ENCODE data around the gene TRAK2.

Gene TRAK2

DNA sequence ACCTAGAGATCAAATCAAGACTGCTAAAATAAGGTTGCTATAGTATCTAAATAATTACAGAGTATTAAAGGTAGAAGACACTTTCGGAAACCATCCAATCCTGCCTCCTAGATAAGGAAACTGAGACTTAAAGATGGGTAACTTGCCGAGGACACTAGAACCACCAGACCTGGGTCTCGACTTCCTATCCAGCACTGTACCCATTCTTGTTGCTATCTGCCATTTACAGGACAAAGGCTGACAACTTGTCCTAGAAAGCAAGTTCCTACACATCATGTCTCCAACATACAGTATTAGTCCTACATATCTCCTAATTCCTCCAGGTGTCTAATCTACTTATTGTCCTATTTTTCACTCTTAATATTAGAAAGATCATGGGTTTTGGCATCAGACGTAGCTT, 37.7 kb downstream of the TRAK2 start:
- ChIA-PET POLR2A (no interaction called here), CTCF (interaction anchor here (1.1 kb wide), 1 partner anchor 9 kb away, joined by 4 read pairs; no protein-coding TSS in a partner anchor)
- no peak for TF ChIP-seq LEF1 (IDR thresholded peaks at IDR 0.05; ENCODE audit: borderline replicate concordance)
- TF ChIP-seq FOXK2 (IDR thresholded peaks at IDR 0.05), result no peak
- no peak for TF ChIP-seq CTBP1 (IDR thresholded peaks at IDR 0.05; ENCODE audit: borderline replicate concordance)
- no peak for TF ChIP-seq ELF4 (IDR thresholded peaks at IDR 0.05)
- TF ChIP-seq SUZ12 (IDR thresholded peaks at IDR 0.05), result no peak
- no peak for TF ChIP-seq SP1 (IDR thresholded peaks at IDR 0.05)
- TF ChIP-seq BHLHE40 (IDR thresholded peaks at IDR 0.05; ENCODE audit: borderline replicate concordance), result no peak
- no peak for TF ChIP-seq NFRKB (IDR thresholded peaks at IDR 0.05)
- TF ChIP-seq HDGF (IDR thresholded peaks at IDR 0.05; ENCODE audit: borderline replicate concordance), result no peak
- TF ChIP-seq ARNT (IDR thresholded peaks at IDR 0.05), result no peak
- no peak for TF ChIP-seq TARDBP (IDR thresholded peaks at IDR 0.05)
- no peak for TF ChIP-seq FOXA1 (IDR thresholded peaks at IDR 0.05)
- DNase-seq (ENCODE audit: extremely low spot score), result no peak

DNA sequence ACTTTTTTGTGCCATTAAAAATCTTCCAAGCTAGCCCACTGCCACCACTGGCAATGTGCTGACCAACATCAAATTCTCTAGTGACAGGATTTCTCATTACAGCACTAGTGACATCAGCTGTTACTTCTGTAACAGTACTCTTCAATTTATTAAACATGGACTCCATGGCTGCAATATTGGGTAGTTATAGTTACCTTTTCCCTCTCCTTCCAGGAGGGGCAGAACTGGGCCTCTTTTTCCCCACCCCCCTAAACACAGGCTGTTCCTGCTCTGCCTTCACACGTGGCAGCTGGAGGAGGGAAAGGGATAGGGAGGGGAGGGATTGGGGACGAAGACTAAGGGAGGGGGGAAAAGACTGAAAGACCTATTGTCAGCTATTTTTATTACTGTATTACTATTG, 38.1 kb downstream of the TRAK2 start:
- CTCF ChIA-PET, result interaction anchor here (1.1 kb wide), 1 partner anchor 9 kb away, joined by 4 read pairs; no protein-coding TSS in a partner anchor
- TF ChIP-seq TARDBP (IDR thresholded peaks at IDR 0.05) (no peak), ZNF384 (IDR thresholded peaks at IDR 0.05) (no peak), HDGF (IDR thresholded peaks at IDR 0.05; ENCODE audit: borderline replicate concordance) (no peak), ARNT (IDR thresholded peaks at IDR 0.05) (no peak), NFRKB (IDR thresholded peaks at IDR 0.05) (no peak), L3MBTL2 (conservative IDR thresholded peaks at IDR 0.05) (no peak; the same call in 1 of the 2 replicates), FOXA1 (IDR thresholded peaks at IDR 0.05) (no peak), SP1 (IDR thresholded peaks at IDR 0.05) (no peak), CTBP1 (IDR thresholded peaks at IDR 0.05; ENCODE audit: borderline replicate concordance) (no peak), FOXM1 (IDR thresholded peaks at IDR 0.05; ENCODE audit: borderline replicate concordance) (no peak), LEF1 (IDR thresholded peaks at IDR 0.05; ENCODE audit: borderline replicate concordance) (no peak)
- TF ChIP-seq, protein P1, sequence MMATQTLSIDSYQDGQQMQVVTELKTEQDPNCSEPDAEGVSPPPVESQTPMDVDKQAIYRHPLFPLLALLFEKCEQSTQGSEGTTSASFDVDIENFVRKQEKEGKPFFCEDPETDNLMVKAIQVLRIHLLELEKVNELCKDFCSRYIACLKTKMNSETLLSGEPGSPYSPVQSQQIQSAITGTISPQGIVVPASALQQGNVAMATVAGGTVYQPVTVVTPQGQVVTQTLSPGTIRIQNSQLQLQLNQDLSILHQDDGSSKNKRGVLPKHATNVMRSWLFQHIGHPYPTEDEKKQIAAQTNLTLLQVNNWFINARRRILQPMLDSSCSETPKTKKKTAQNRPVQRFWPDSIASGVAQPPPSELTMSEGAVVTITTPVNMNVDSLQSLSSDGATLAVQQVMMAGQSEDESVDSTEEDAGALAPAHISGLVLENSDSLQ (IDR thresholded peaks at IDR 0.05), result no peak
- no peak for DNase-seq (ENCODE audit: extremely low spot score)
- POLR2A ChIA-PET, result no interaction called here

DNA sequence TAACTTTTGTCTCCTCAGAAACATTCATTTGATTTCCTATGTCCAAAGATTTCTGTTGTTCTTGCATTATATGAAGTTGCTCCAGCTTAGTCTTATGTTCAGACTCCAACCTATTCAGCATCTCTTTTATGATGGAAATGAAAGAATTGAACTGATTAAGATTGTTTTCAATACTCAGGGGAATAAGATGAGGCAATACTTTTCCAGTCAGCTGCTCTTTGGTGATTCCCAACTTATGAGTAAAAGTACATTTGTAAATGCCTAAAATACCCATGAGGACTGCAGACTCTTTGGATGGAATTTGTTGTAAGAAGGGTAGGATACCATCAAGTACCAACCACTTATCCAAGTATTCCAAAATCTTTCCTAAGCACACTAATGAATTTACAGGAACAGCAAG, 39.8 kb downstream of the TRAK2 start:
- ChIA-PET CTCF (no interaction called here), POLR2A (no interaction called here)
- TF ChIP-seq, protein P1 (IDR thresholded peaks at IDR 0.05), result no peak
- no peak for TF ChIP-seq ZNF384 (IDR thresholded peaks at IDR 0.05)
- TF ChIP-seq HDGF (IDR thresholded peaks at IDR 0.05; ENCODE audit: borderline replicate concordance), result no peak
- no peak for TF ChIP-seq CTBP1 (IDR thresholded peaks at IDR 0.05; ENCODE audit: borderline replicate concordance)
- TF ChIP-seq TARDBP (IDR thresholded peaks at IDR 0.05), result no peak
- TF ChIP-seq ARNT (IDR thresholded peaks at IDR 0.05), result no peak
- TF ChIP-seq ELF4 (IDR thresholded peaks at IDR 0.05), result no peak
- no peak for TF ChIP-seq FOXK2 (IDR thresholded peaks at IDR 0.05)
- no peak for TF ChIP-seq NFRKB (IDR thresholded peaks at IDR 0.05)
- TF ChIP-seq BHLHE40 (IDR thresholded peaks at IDR 0.05; ENCODE audit: borderline replicate concordance), result no peak
- TF ChIP-seq FOXA1 (IDR thresholded peaks at IDR 0.05), result no peak

DNA sequence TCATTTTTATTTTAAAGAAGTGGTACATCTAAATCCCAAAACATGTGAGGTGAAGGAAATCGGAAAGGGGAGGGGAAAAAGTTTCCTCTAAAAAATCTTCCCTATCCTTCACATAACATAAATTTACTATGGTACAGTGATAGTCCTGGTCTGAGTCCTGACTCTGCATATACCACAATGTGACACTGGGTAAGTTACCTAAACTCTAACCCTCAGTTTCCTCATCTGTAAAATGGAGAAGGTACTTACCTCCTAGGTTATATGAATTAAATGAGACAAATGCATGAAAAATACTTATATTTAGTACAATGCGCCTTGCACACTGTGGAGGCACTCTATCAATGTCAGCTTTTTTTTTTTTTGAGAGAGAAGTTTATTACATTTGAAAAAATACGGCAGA, 42.3 kb downstream of the TRAK2 start:
- no peak for DNase-seq (ENCODE audit: extremely low spot score)
- CTCF ChIA-PET, result interaction anchor here (0.6 kb wide), 1 partner anchor 9 kb away, joined by 3 read pairs; no protein-coding TSS in a partner anchor
- POLR2A ChIA-PET, result interaction anchor here (1.6 kb wide), 1 partner anchor 11 kb away, joined by 3 read pairs; no protein-coding TSS in a partner anchor
- no peak for TF ChIP-seq FOXK2 (IDR thresholded peaks at IDR 0.05)
- TF ChIP-seq, protein P1 (IDR thresholded peaks at IDR 0.05), result 0 out of 2 replicates have a peak, but pooled peaks have one; percentile 11

More for the DNA sequence above, 39.8 kb downstream of the TRAK2 start:
- DNase-seq (ENCODE audit: extremely low spot score), result no peak

DNA sequence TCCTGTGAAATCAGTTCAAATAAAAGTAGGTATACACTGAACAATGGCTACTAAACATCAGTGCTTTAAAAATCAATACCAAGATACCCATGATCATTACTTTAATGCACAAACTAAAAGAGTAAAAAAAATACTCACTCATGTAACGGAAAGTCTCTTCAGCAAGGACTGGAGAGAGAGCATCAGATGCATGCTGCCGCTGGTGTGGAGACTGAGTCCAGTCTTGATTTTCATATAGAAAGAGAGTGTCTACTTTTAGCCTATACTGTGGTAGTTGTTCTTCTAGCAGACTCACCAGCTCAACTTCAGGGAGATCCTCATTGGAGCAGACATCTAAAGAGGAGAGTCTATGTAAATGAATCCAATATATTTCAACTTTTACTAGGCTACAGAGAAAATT, 44.0 kb downstream of the TRAK2 start:
- DNase-seq (ENCODE audit: extremely low spot score), result peak; percentile 15
- no peak for TF ChIP-seq ZNF384 (IDR thresholded peaks at IDR 0.05)
- TF ChIP-seq ELF4 (IDR thresholded peaks at IDR 0.05), result no peak
- TF ChIP-seq HDGF (IDR thresholded peaks at IDR 0.05; ENCODE audit: borderline replicate concordance), result no peak
- TF ChIP-seq, protein P1 (IDR thresholded peaks at IDR 0.05), result no peak
- no peak for TF ChIP-seq TARDBP (IDR thresholded peaks at IDR 0.05)
- no peak for TF ChIP-seq L3MBTL2 (conservative IDR thresholded peaks at IDR 0.05)
- no peak for TF ChIP-seq ARNT (IDR thresholded peaks at IDR 0.05)
- no peak for TF ChIP-seq CTBP1 (IDR thresholded peaks at IDR 0.05; ENCODE audit: borderline replicate concordance)
- no peak for TF ChIP-seq SUZ12 (IDR thresholded peaks at IDR 0.05)
- no peak for TF ChIP-seq FOXM1 (IDR thresholded peaks at IDR 0.05; ENCODE audit: borderline replicate concordance)
- no peak for TF ChIP-seq FOXK2 (IDR thresholded peaks at IDR 0.05)
- TF ChIP-seq FOXA1 (IDR thresholded peaks at IDR 0.05), result no peak
- no peak for TF ChIP-seq SP1 (IDR thresholded peaks at IDR 0.05)
- TF ChIP-seq NFRKB (IDR thresholded peaks at IDR 0.05), result no peak
- ChIA-PET POLR2A (interaction anchor here (1.3 kb wide), 1 partner anchor 44 kb away, joined by 5 read pairs; the partner anchor contains the start of genes STRADB and TRAK2), CTCF (interaction anchor here (0.6 to 0.7 kb wide), 3 partner anchors 44 to 283 kb away, joined by 3 read pairs; no protein-coding TSS in a partner anchor)

Data from HEK293T (cell line).